Neural progenitor cell (in vitro differentiated cells): ENCODE data around the gene MED16. TPM values are rescaled to one million over a fixed set of nuclear protein-coding genes. Genes with fewer than 3 reads are reported as not detected.

Experiments used
- DNase-seq: peaks from one replicate; pipeline ENCODE4 v3.0.0-alpha.2; 2016; ENCODE audit warnings: low spot score
- H2AFZ ChIP-seq: fragments of 200-600 bp; sonication (generic); replicated peaks from 2 replicates; pipeline ENCODE4 v1.6.1; 2016; ENCODE audit warnings: antibody characterized with exemption
- H3F3A ChIP-seq: fragments of 200-600 bp; sonication (generic); 2 replicates; pipeline ENCODE4 v1.6.1; 2016; ENCODE audit warnings: antibody characterized with exemption, low read depth
- H3K27ac ChIP-seq: fragments of 200-600 bp; sonication (generic); 2 replicates; pipeline ENCODE4 v1.5.1; 2016; ENCODE audit warnings: mild to moderate bottlenecking
- H3K27me3 ChIP-seq: fragments of 200-600 bp; sonication (generic); 2 replicates; pipeline ENCODE4 v1.6.1; 2016; ENCODE audit warnings: mild to moderate bottlenecking, moderate library complexity
- H3K36me3 ChIP-seq: fragments of 200-600 bp; sonication (generic); 2 replicates; pipeline ENCODE4 v1.5.1; 2016
- H3K4me1 ChIP-seq: fragments of 200-600 bp; sonication (generic); 2 replicates; pipeline ENCODE4 v1.6.1; 2016; ENCODE audit warnings: mixed run types
- H3K4me2 ChIP-seq: fragments of 200-600 bp; sonication (generic); 2 replicates; pipeline ENCODE4 v1.6.1; 2016
- H3K4me3 ChIP-seq: fragments of 200-600 bp; sonication (generic); 2 replicates; pipeline ENCODE4 v1.5.1; 2016
- H3K79me2 ChIP-seq: fragments of 200-600 bp; sonication (generic); 2 replicates; pipeline ENCODE4 v1.6.1; 2016; ENCODE audit warnings: low read depth
- H3K9ac ChIP-seq: fragments of 200-600 bp; sonication (generic); 2 replicates; pipeline ENCODE4 v1.6.1; 2016
- H3K9me3 ChIP-seq: fragments of 200-600 bp; sonication (generic); 2 replicates; pipeline ENCODE4 v1.5.1; 2016; ENCODE audit warnings: low read depth
- H4K20me1 ChIP-seq: fragments of 200-600 bp; sonication (generic); 2 replicates; pipeline ENCODE4 v1.6.1; 2016; ENCODE audit warnings: low read depth
- H3K27ac Mint-ChIP-seq: 3 replicates; pipeline ENCODE4 v1.8.0; 2021; ENCODE audit warnings: mixed read lengths
- H3K27me3 Mint-ChIP-seq: 2 replicates; pipeline ENCODE4 v1.8.0; 2022; ENCODE audit warnings: low read depth, mild to moderate bottlenecking, inconsistent platforms, moderate library complexity, mixed read lengths; ENCODE audit not compliant: insufficient read depth
- H3K36me3 Mint-ChIP-seq: 3 replicates; pipeline ENCODE4 v1.8.0; 2021; ENCODE audit warnings: mixed read lengths
- H3K4me1 Mint-ChIP-seq: 3 replicates; pipeline ENCODE4 v1.8.0; 2021; ENCODE audit warnings: mixed read lengths
- H3K4me3 Mint-ChIP-seq: 3 replicates; pipeline ENCODE4 v1.8.0; 2021; ENCODE audit warnings: mild to moderate bottlenecking, moderate library complexity, mixed read lengths
- H3K9me3 Mint-ChIP-seq: 3 replicates; pipeline ENCODE4 v1.8.0; 2020; ENCODE audit warnings: mixed read lengths
- EZH2 ChIP-seq: fragments of 200-600 bp; sonication (generic); IDR thresholded peaks from 2 replicates; pipeline ENCODE4 v1.6.1; 2017; ENCODE audit warnings: antibody characterized with exemption, mild to moderate bottlenecking, moderate library complexity
- EZH2phosphoT487 ChIP-seq: fragments of 200-600 bp; sonication (generic); IDR thresholded peaks from 2 replicates; pipeline ENCODE4 v1.6.1; 2017; ENCODE audit warnings: antibody characterized with exemption
- total RNA-seq: library from RNA; depleted of rRNA; stranded (reverse); fragments of >200 nt; gene quantifications from 2 replicates; pipeline ENCODE4 v1.2.3, GENCODE V29; 2015; ENCODE audit warnings: low replicate concordance
- TF ChIP-seq, protein P1 (sequence below): fragments of 200-600 bp; sonication (generic); IDR thresholded peaks from 2 replicates; pipeline ENCODE4 v1.5.1; 2017; ENCODE audit warnings: antibody characterized with exemption, mild to moderate bottlenecking

The MED16 gene
- total RNA-seq, 1 donor from 2014 or later: 14.4 TPM

DNA sequence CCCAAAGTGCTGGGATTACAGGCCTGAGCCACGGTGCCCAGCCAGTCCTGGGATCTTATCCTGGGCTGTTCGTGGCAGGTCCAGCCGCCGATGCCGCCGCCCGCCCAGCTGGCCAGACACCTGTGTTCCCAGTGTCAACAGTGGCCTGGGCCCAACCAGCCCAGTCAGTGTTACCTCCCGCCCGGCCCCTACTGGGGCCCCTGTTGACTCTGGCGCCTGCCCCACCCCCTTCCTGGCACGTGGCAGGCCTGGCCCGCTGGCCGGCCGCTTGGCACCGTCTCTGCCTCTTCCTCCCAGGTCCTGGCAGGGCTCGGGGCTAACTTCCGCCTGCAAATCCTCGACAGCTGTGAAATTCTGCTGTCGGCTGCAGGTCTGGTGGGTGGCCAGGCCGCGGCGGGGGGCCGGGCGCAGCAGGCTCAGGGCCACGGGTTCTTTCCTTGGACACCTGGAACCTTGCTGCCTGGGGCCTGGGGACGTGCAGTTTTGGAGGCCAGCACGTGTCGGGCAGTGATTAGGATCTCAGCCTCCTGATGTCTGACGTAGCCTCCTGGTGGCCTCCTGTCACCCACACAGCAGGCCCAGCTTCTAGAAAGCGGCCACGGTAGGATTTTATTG lies 42.0 kb upstream of the MED16 start:
- DNase-seq: no peak
- Histone ChIP-seq H3K4me2 (no peak overlapping the region), H2AFZ (no peak overlapping the region), H4K20me1 (peaks cover 88% of the 10 kb centered on the region), H3K9me3 (no peaks in the 10 kb centered on the region), H3K4me1 (peaks cover 10% of the 10 kb centered on the region), H3K4me3 (no peak overlapping the region), H3K27me3 (no peaks in the 10 kb centered on the region), H3K36me3 (no peaks in the 10 kb centered on the region), H3K79me2 (peaks cover 99% of the 10 kb centered on the region), H3K9ac (no peak overlapping the region), H3F3A (no peaks in the 10 kb centered on the region), H3K27ac (no peak overlapping the region)
- no peak for TF ChIP-seq EZH2phosphoT487
- Mint-ChIP-seq H3K4me1 (peaks cover 11% of the 10 kb centered on the region), H3K27me3 (peaks cover 3% of the 10 kb centered on the region), H3K4me3 (no peak overlapping the region), H3K9me3 (no peaks in the 10 kb centered on the region), H3K27ac (no peak overlapping the region), H3K36me3 (peaks cover 17% of the 10 kb centered on the region)

DNA sequence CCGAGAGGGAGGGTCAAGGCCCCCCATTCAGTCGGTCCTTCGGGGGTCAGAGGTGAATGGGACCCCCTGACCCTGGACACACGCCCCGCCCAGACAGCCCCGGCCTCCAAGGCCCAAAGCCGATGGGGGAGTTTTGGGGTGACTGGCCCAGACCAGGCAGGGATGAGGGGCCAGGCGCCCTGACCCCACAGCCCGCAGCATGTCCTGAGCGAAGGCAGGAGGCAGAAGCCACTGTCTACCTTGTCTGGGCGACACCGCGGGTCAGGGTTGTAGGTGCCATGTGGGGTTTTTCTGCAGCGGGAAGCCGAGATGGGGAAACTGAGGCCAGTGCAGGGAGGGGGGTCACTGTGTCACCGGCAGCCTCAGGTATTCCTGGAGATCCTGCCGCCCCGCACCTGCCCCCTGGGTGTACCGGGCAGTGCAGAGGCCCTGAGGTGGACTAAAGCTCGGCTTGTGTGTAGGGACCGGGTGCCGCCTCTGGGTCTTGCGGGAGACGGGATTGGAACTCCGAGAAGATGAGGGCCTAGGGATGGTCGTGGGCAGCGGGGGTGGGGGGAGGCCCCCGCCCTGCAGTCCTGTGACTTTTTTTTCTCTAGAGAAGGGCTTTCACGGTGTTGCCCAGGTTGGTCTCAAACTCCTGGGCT lies 41.3 kb upstream of the MED16 start:
- no peak for DNase-seq
- Histone ChIP-seq H3K4me3 (no peak overlapping the region), H3K9me3 (no peaks in the 10 kb centered on the region), H2AFZ (no peak overlapping the region), H3K9ac (no peak overlapping the region), H3K27ac (no peak overlapping the region), H4K20me1 (peaks cover 82% of the 10 kb centered on the region), H3K4me1 (peaks cover 10% of the 10 kb centered on the region), H3K27me3 (no peaks in the 10 kb centered on the region), H3K36me3 (no peaks in the 10 kb centered on the region), H3K4me2 (no peak overlapping the region), H3F3A (no peaks in the 10 kb centered on the region), H3K79me2 (peaks cover 99% of the 10 kb centered on the region)
- Mint-ChIP-seq H3K4me3 (no peak overlapping the region), H3K9me3 (no peaks in the 10 kb centered on the region), H3K36me3 (peaks cover 18% of the 10 kb centered on the region), H3K4me1 (peaks cover 10% of the 10 kb centered on the region), H3K27me3 (peaks cover 2% of the 10 kb centered on the region), H3K27ac (no peak overlapping the region)
- no peak for TF ChIP-seq EZH2
- TF ChIP-seq, protein P1, sequence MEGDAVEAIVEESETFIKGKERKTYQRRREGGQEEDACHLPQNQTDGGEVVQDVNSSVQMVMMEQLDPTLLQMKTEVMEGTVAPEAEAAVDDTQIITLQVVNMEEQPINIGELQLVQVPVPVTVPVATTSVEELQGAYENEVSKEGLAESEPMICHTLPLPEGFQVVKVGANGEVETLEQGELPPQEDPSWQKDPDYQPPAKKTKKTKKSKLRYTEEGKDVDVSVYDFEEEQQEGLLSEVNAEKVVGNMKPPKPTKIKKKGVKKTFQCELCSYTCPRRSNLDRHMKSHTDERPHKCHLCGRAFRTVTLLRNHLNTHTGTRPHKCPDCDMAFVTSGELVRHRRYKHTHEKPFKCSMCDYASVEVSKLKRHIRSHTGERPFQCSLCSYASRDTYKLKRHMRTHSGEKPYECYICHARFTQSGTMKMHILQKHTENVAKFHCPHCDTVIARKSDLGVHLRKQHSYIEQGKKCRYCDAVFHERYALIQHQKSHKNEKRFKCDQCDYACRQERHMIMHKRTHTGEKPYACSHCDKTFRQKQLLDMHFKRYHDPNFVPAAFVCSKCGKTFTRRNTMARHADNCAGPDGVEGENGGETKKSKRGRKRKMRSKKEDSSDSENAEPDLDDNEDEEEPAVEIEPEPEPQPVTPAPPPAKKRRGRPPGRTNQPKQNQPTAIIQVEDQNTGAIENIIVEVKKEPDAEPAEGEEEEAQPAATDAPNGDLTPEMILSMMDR: no peak
- TF ChIP-seq EZH2phosphoT487: no peak

DNA sequence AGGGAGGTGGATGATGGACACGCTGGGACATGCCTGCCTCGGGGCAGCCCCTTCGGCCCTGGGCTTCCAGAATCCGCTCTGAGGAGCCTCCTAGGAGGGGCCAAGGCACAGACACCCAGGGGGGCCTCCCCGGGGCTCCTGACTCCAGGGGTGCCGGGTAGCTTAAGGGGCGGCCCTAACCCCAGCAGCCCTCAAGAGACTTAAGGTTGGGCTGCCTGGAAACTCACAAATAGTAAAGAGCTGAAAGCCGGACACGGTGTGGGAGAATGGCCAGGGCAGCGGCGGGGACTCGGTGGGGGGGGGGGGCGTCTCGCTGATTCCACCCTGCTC lies 40.5 kb upstream of the MED16 start:
- peaks cover 16% of the 10 kb centered on the region for H3K36me3 Mint-ChIP-seq

More for the DNA sequence above, 40.5 kb upstream of the MED16 start:
- H3K4me3 ChIP-seq: no peak overlapping the region
- H3K4me2 ChIP-seq: no peak overlapping the region
- H3K27me3 ChIP-seq: no peaks in the 10 kb centered on the region
- H3K27ac Mint-ChIP-seq: no peak overlapping the region
- no peak for DNase-seq
- peaks cover 10% of the 10 kb centered on the region for H3K4me1 ChIP-seq
- no peaks in the 10 kb centered on the region for H3K9me3 ChIP-seq
- H3K27ac ChIP-seq: peak overlapping the region; percentile 84
- peaks cover 2% of the 10 kb centered on the region for H3K27me3 Mint-ChIP-seq
- H3K9me3 Mint-ChIP-seq: no peaks in the 10 kb centered on the region
- peaks cover 82% of the 10 kb centered on the region for H4K20me1 ChIP-seq
- peaks cover 98% of the 10 kb centered on the region for H3K79me2 ChIP-seq
- no peaks in the 10 kb centered on the region for H3K36me3 ChIP-seq
- peaks cover 4% of the 10 kb centered on the region for H3F3A ChIP-seq
- no peak overlapping the region for H3K9ac ChIP-seq
- TF ChIP-seq EZH2 (no peak), EZH2phosphoT487 (no peak)
- TF ChIP-seq, protein P1: no peak
- H3K4me1 Mint-ChIP-seq: peaks cover 10% of the 10 kb centered on the region
- no peak overlapping the region for H2AFZ ChIP-seq
- H3K4me3 Mint-ChIP-seq: no peak overlapping the region
